GM19328 (cell line): Measurements from ENCODE around the gene HAO1.
"Not testable (repeated sequence)": the region's sequence is repeated elsewhere in the genome, so short reads cannot be mapped to it uniquely, and the experiment has no call there.

Experiments used
- ATAC-seq: cut with Tn5 transposase; IDR thresholded peaks from one replicate; pipeline ENCODE4 v1.9.1; 2021; ENCODE audit warnings: mild to moderate bottlenecking, moderate library complexity; ENCODE audit not compliant: unreplicated experiment

Gene HAO1

GRCh38 chr20:7940341-7940740, at the start of gene HAO1:
Gene HAO1 (minus strand): TSS chr20:7940458. CDS start chr20:7940422, 36 bp downstream.
- ATAC-seq, result no peak

GRCh38 chr20:7989379-7989778, 49.1 kb upstream of the HAO1 start:
- ATAC-seq, result no peak

- ATAC-seq, result no peak
Observed at GRCh38 chr20:7985916-7986315, 45.7 kb upstream of the HAO1 start.

- ATAC-seq, result no peak
Observed at GRCh38 chr20:7984192-7984591, 43.9 kb upstream of the HAO1 start.

- no peak for ATAC-seq
Observed at GRCh38 chr20:7981374-7981773, 41.1 kb upstream of the HAO1 start.

- peak; percentile 80 for ATAC-seq
Observed at GRCh38 chr20:7980332-7981046, 40.2 kb upstream of the HAO1 start.

GRCh38 chr20:7977709-7978108, 37.5 kb upstream of the HAO1 start:
- no peak for ATAC-seq

- no peak for ATAC-seq
Observed at GRCh38 chr20:7975851-7976414, 35.7 kb upstream of the HAO1 start.

- no peak for ATAC-seq
Observed at GRCh38 chr20:7974785-7975435, 34.7 kb upstream of the HAO1 start.

GRCh38 chr20:7971536-7972280, 31.4 kb upstream of the HAO1 start:
- ATAC-seq, result no peak

- ATAC-seq, result no peak
Observed at GRCh38 chr20:7967199-7967844, 27.1 kb upstream of the HAO1 start.

- ATAC-seq, result no peak
Observed at GRCh38 chr20:7966176-7966575, 25.9 kb upstream of the HAO1 start.

GRCh38 chr20:7959484-7959883, 19.2 kb upstream of the HAO1 start:
- ATAC-seq, result no peak

- not testable (repeated sequence) for ATAC-seq
Observed at GRCh38 chr20:7956561-7956960, 16.3 kb upstream of the HAO1 start.

GRCh38 chr20:7950387-7950786, 10.1 kb upstream of the HAO1 start:
- no peak for ATAC-seq

GRCh38 chr20:7943891-7944290, 3.6 kb upstream of the HAO1 start:
- no peak for ATAC-seq

GRCh38 chr20:7939663-7940062, 595 bp downstream of the HAO1 start:
- no peak for ATAC-seq

- no peak for ATAC-seq
Observed at GRCh38 chr20:7938058-7938457, 2.2 kb downstream of the HAO1 start.

- ATAC-seq, result no peak
Observed at GRCh38 chr20:7937328-7937727, 2.9 kb downstream of the HAO1 start.

GRCh38 chr20:7935027-7935551, 5.2 kb downstream of the HAO1 start:
- no peak for ATAC-seq

- ATAC-seq, result no peak
Observed at GRCh38 chr20:7933346-7933745, 6.9 kb downstream of the HAO1 start.
